H9 (cell line): ENCODE results near the gene TFIP11. TPM values are rescaled to one million over a fixed set of nuclear protein-coding genes. Genes with fewer than 3 reads are reported as not detected.

Source experiments
- DNase-seq: peaks from one replicate; pipeline ENCODE4 v3.0.0-alpha.2; 2017
- H2AFZ ChIP-seq: one replicate; pipeline ENCODE4 v1.6.1; 2013; ENCODE audit warnings: mild to moderate bottlenecking, low read length, control low read depth, moderate library complexity
- H2AK5ac ChIP-seq: 2 replicates; pipeline ENCODE4 v1.6.1; 2013; ENCODE audit warnings: low read length, control low read depth, mixed read lengths; ENCODE audit not compliant: insufficient read length
- H2BK120ac ChIP-seq: one replicate; pipeline ENCODE4 v1.6.1; 2013; ENCODE audit warnings: low read depth, mild to moderate bottlenecking, low read length, control low read depth, inconsistent platforms; ENCODE audit not compliant: poor library complexity, severe bottlenecking
- H2BK12ac ChIP-seq: 2 replicates; pipeline ENCODE4 v1.6.1; 2013; ENCODE audit warnings: low read length, control low read depth, mixed read lengths, low read depth; ENCODE audit not compliant: insufficient read length
- H2BK15ac ChIP-seq: 2 replicates; pipeline ENCODE4 v1.6.1; 2013; ENCODE audit warnings: low read depth, low read length, control low read depth
- H2BK20ac ChIP-seq: one replicate; pipeline ENCODE4 v1.6.1; 2013; ENCODE audit warnings: low read depth, mild to moderate bottlenecking, low read length, control low read depth, inconsistent platforms; ENCODE audit not compliant: poor library complexity, severe bottlenecking
- H2BK5ac ChIP-seq: 2 replicates; pipeline ENCODE4 v1.6.1; 2013; ENCODE audit warnings: low read length, control low read depth, mixed read lengths; ENCODE audit not compliant: insufficient read length
- H3K14ac ChIP-seq: 2 replicates; pipeline ENCODE4 v1.6.1; 2013; ENCODE audit warnings: low read length, control low read depth; ENCODE audit not compliant: insufficient read depth
- H3K18ac ChIP-seq: 2 replicates; pipeline ENCODE4 v1.6.1; 2013; ENCODE audit warnings: low read depth, mild to moderate bottlenecking, mixed read lengths, low read length, control low read depth; ENCODE audit not compliant: insufficient read length
- H3K23ac ChIP-seq: 2 replicates; pipeline ENCODE4 v1.6.1; 2013; ENCODE audit warnings: low read length, control low read depth, mixed read lengths, low read depth; ENCODE audit not compliant: insufficient read length
- H3K23me2 ChIP-seq: 2 replicates; pipeline ENCODE4 v1.6.1; 2013; ENCODE audit warnings: low read depth, mild to moderate bottlenecking, mixed read lengths, low read length, control low read depth; ENCODE audit not compliant: insufficient read length, poor library complexity, severe bottlenecking
- H3K27ac ChIP-seq: 2 replicates; pipeline ENCODE4 v1.5.1; 2013; ENCODE audit warnings: low read length, control low read depth, mixed read lengths, low read depth; ENCODE audit not compliant: insufficient read length
- H3K27me3 ChIP-seq: 2 replicates; pipeline ENCODE4 v1.6.1; 2013; ENCODE audit warnings: low read length, control low read depth, inconsistent platforms; ENCODE audit not compliant: insufficient read depth
- H3K4ac ChIP-seq: 2 replicates; pipeline ENCODE4 v1.6.1; 2013; ENCODE audit warnings: low read depth, mild to moderate bottlenecking, control low read depth, inconsistent platforms, low read length, moderate library complexity
- H3K4me1 ChIP-seq: 2 replicates; pipeline ENCODE4 v1.6.1; 2013; ENCODE audit warnings: low read length, control low read depth, inconsistent platforms; ENCODE audit not compliant: insufficient read depth
- H3K4me2 ChIP-seq: 2 replicates; pipeline ENCODE4 v1.6.1; 2013; ENCODE audit warnings: low read length, control low read depth, mixed read lengths; ENCODE audit not compliant: insufficient read length, insufficient read depth
- H3K56ac ChIP-seq: 2 replicates; pipeline ENCODE4 v1.6.1; 2013; ENCODE audit warnings: low read depth, mild to moderate bottlenecking, mixed read lengths, low read length, control low read depth; ENCODE audit not compliant: insufficient read length
- H3K79me1 ChIP-seq: 2 replicates; pipeline ENCODE4 v1.6.1; 2013; ENCODE audit warnings: low read depth, mild to moderate bottlenecking, moderate library complexity, low read length, control low read depth, inconsistent platforms; ENCODE audit not compliant: insufficient read depth, poor library complexity, severe bottlenecking
- H3K79me2 ChIP-seq: 2 replicates; pipeline ENCODE4 v1.6.1; 2013; ENCODE audit warnings: low read length, control low read depth, inconsistent platforms; ENCODE audit not compliant: insufficient read depth
- H3K9ac ChIP-seq: 2 replicates; pipeline ENCODE4 v1.6.1; 2013; ENCODE audit warnings: low read length, control low read depth, mixed read lengths; ENCODE audit not compliant: insufficient read length; ENCODE audit errors: extremely low read depth
- H3K9me3 ChIP-seq: one replicate; pipeline ENCODE4 v1.6.1; 2013; ENCODE audit warnings: low read depth, low read length, inconsistent platforms; ENCODE audit not compliant: control insufficient read depth
- H3T11ph ChIP-seq: one replicate; pipeline ENCODE4 v1.6.1; 2013; ENCODE audit warnings: mild to moderate bottlenecking, low read length, control low read depth, inconsistent platforms
- H4K20me1 ChIP-seq: one replicate; pipeline ENCODE4 v1.6.1; 2013; ENCODE audit not compliant: control insufficient read depth, insufficient read length, insufficient read depth
- H4K5ac ChIP-seq: 2 replicates; pipeline ENCODE4 v1.6.1; 2013; ENCODE audit warnings: low read depth, mild to moderate bottlenecking, mixed read lengths, low read length, control low read depth; ENCODE audit not compliant: insufficient read length
- H4K8ac ChIP-seq: replicated peaks from 2 replicates; pipeline ENCODE4 v1.6.1; 2013; ENCODE audit warnings: low read length, control low read depth, mixed read lengths, low read depth; ENCODE audit not compliant: insufficient read length
- H4K91ac ChIP-seq: 2 replicates; pipeline ENCODE4 v1.6.1; 2013; ENCODE audit warnings: low read depth, mild to moderate bottlenecking, moderate library complexity, mixed read lengths, low read length, control low read depth; ENCODE audit not compliant: insufficient read length
- H3K27ac Mint-ChIP-seq, 3 experiments: 2 replicates in 2 of 3; 3 replicates in 1 of 3; pipeline ENCODE4 v1.8.0; 2020 to 2021; ENCODE audit warnings: mixed read lengths in 3 of 3, mild to moderate bottlenecking in 1 of 3, moderate library complexity in 1 of 3
- H3K27me3 Mint-ChIP-seq: 2 replicates; pipeline ENCODE4 v1.8.0; 2021; ENCODE audit warnings: low read depth, mild to moderate bottlenecking, moderate library complexity, mixed read lengths
- H3K36me3 Mint-ChIP-seq, 3 experiments: 2 replicates in 2 of 3; 3 replicates in 1 of 3; pipeline ENCODE4 v1.8.0; 2020 to 2021; ENCODE audit warnings: low read depth in 3 of 3, mixed read lengths in 3 of 3; ENCODE audit not compliant: insufficient read depth in 1 of 3
- H3K4me1 Mint-ChIP-seq, 2 experiments: 2 replicates each; pipeline ENCODE4 v1.8.0; 2020; ENCODE audit warnings: mixed read lengths in 2 of 2
- H3K4me3 Mint-ChIP-seq, 2 experiments: 2 replicates in 1 of 2; 3 replicates in 1 of 2; pipeline ENCODE4 v1.8.0; 2020 to 2021; ENCODE audit warnings: mild to moderate bottlenecking in 2 of 2, mixed read lengths in 2 of 2, moderate library complexity in 1 of 2
- H3K9me3 Mint-ChIP-seq, 2 experiments: 2 replicates in 1 of 2; 3 replicates in 1 of 2; pipeline ENCODE4 v1.8.0; 2020; ENCODE audit warnings: mild to moderate bottlenecking in 2 of 2, mixed read lengths in 2 of 2, moderate library complexity in 1 of 2
- CTCF ChIP-seq: fragments of 200-600 bp; sonication (generic); conservative IDR thresholded peaks from 3 replicates; pipeline ENCODE4 v1.8.0; 2021; ENCODE audit warnings: antibody characterized with exemption, mild to moderate bottlenecking
- WGBS: extraction: QIAGEN DNeasy Blood & Tissue Kit; methylation state at CpG from one replicate; pipeline ENCODE4 v1.1.7; 2013; ENCODE audit warnings: missing lambda C conversion rate, low lambda C conversion rate, mixed read lengths; ENCODE audit not compliant: insufficient read length; ENCODE audit errors: extremely low coverage; 5-methylcytosine and 5-hydroxymethylcytosine counted together
- total RNA-seq: library from RNA; stranded (reverse); gene quantifications from 2 replicates; pipeline ENCODE4 v1.2.1, GENCODE V29; 2021

The TFIP11 gene
- total RNA-seq, 1 experiment from 2014 or later, result 36.4 TPM

GRCh38 chr22:26452236-26453016, 59.8 kb downstream of the TFIP11 start:
- H4K91ac ChIP-seq, result no peak overlapping the region
- H3K9ac ChIP-seq, result no peak overlapping the region
- no peak overlapping the region for H3T11ph ChIP-seq
- H3K4me3 Mint-ChIP-seq, result no peak overlapping the region
- no peaks in the 10 kb centered on the region for H3K4me1 ChIP-seq
- DNase-seq, result no peak
- no peak overlapping the region for H3K4ac ChIP-seq
- TF ChIP-seq CTCF, result no peak
- H4K20me1 ChIP-seq, result no peaks in the 10 kb centered on the region
- no peaks in the 10 kb centered on the region for H3K27me3 ChIP-seq
- H3K9me3 ChIP-seq, result no peaks in the 10 kb centered on the region
- no peak overlapping the region for H3K27ac ChIP-seq
- H3K27ac Mint-ChIP-seq, result 0 out of 7 replicates have a peak overlapping the region, but pooled peaks of 1 of the 3 experiments have one; percentile 61
- H2BK12ac ChIP-seq, result no peak overlapping the region
- no peak overlapping the region for H3K56ac ChIP-seq
- H3K36me3 Mint-ChIP-seq, result peaks cover 16 to 47% (median 46%) of the 10 kb centered on the region in 3 experiments; a peak in 6 of 7 replicates
- no peak overlapping the region for H4K8ac ChIP-seq
- no peak overlapping the region for H4K5ac ChIP-seq
- no peak overlapping the region for H3K4me2 ChIP-seq
- no peak overlapping the region for H3K14ac ChIP-seq
- no peaks in the 10 kb centered on the region for H3K79me2 ChIP-seq
- H3K23me2 ChIP-seq, result no peaks in the 10 kb centered on the region
- no peak overlapping the region for H2BK20ac ChIP-seq
- no peak overlapping the region for H3K18ac ChIP-seq
- no CpG with 5 or more reads among the region's 23 CpGs for WGBS
- no peak overlapping the region for H2BK15ac ChIP-seq
- H2BK5ac ChIP-seq, result no peak overlapping the region
- no peaks in the 10 kb centered on the region for H3K4me1 Mint-ChIP-seq
- H3K9me3 Mint-ChIP-seq, result no peaks in the 10 kb centered on the region
- no peak overlapping the region for H2AFZ ChIP-seq
- no peak overlapping the region for H2BK120ac ChIP-seq
- no peaks in the 10 kb centered on the region for H3K79me1 ChIP-seq
- H3K27me3 Mint-ChIP-seq, result no peaks in the 10 kb centered on the region
- H2AK5ac ChIP-seq, result no peak overlapping the region
- no peak overlapping the region for H3K23ac ChIP-seq
